ENCODE measurements around the gene TRAIP. TPM values are rescaled to one million over a fixed set of nuclear protein-coding genes. Genes with fewer than 3 reads are reported as not detected.

Gene TRAIP
- total RNA-seq, 1 experiment from 2014 or later: 5.9 TPM

DNA sequence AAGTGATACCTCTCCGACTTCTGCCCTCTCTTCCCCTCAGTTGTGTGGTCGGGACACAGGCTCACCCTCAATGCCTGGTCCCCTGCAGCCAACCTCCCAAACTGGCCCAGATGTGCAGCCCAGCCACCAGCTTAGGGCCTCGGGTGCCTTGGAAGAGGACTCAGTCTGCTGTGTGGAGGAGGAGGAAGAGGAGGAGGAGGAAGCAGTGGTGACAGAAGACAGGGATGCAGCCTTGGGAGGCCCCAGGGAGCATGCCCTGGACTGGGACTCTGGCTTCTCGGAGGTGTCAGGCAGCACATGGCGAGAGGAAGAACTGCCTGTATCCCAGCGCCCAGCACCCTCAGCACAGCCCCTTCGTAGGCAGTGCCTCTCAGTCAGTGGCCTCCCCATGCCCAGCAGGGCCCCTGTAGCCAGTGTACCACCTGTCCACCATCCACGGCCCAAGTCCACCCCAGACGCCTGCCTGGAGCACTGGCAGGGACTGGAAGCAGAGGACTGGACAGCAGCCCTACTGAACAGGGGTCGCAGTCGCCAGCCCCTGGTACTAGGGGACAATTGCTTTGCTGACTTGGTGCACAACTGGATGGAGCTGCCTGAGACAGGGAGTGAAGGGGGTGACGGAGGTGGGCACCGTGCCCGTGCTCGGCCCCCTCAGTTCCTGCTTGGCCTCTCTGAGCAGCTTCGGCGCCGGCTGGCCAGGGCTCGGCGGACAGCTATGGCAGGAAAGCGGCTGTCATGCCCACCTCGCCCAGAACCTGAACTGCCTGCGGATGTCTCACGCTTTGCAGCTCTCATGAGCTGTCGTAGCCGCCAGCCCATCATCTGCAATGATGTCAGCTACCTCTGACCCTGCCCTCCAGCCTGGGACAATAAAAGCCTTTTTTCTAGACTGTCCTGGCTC lies 52.0 kb downstream of the TRAIP start:
- peak; percentile 54 for DNase-seq
- no peaks in the 10 kb centered on the region for H3K36me3 ChIP-seq (ENCODE audit: insufficient read depth, low read length)
- H3K9me3 ChIP-seq (ENCODE audit: low read length): no peaks in the 10 kb centered on the region
- no peaks in the 10 kb centered on the region for H3K79me2 ChIP-seq (ENCODE audit: low read length)
- no peaks in the 10 kb centered on the region for H4K20me1 ChIP-seq (ENCODE audit: insufficient read depth, low read depth, low read length)
- H3K27me3 ChIP-seq (ENCODE audit: low read length): no peaks in the 10 kb centered on the region
- H3K4me2 ChIP-seq (ENCODE audit: low read depth, low read length, poor library complexity, severe bottlenecking): peak overlapping the region; percentile 99
- H3K4me1 ChIP-seq (ENCODE audit: low read length): peaks cover 49% of the 10 kb centered on the region
- H3K4me3 ChIP-seq (ENCODE audit: low read length): peak overlapping the region; percentile 98; the same call in 1 of the 2 replicates
- H3K9ac ChIP-seq (ENCODE audit: low read length): peak overlapping the region; percentile 83
- no peak overlapping the region; the same call in 1 of the 2 replicates for H2AFZ ChIP-seq (ENCODE audit: low read length)
- H3K27ac ChIP-seq (ENCODE audit: low read length): peak overlapping the region; percentile 46; the same call in 1 of the 2 replicates
- no peaks in the 10 kb centered on the region for H3K9me2 ChIP-seq (replicated peaks; ENCODE audit: insufficient read depth, low read length)

DNA sequence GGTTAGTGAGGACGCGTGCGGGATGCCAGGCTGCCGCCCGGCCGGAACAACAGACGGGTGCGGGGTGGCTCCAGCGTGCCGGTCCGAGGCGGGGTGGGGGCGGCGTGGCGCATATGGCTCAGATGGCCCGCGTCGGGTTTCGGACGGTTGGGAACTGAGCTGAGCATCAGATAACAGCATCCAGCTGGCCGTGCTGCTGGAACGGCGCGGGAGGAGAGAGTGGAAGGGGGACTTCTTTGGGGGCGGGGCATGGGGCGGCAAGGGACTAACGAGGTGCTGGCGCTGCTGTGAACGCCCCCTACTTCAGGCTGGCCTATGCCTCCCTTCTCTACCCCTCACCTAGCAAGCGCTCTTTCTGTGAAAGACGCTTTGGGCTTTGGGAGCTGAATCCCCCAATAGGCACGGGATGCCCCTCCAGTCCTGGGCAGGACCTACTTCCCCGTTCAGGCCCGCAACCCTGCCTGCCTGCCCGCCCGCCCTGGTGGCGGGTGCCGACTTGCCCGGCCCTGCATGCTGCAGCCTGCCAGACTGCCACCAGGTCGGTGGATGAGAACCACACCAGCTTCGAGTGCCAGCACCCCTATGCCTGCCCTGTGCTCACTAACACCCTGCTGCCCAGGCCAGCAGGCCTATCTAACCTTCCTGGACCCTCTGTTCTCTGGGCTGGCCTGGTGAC lies 52.8 kb downstream of the TRAIP start:
- Histone ChIP-seq H3K4me1 (ENCODE audit: low read length) (peaks cover 49% of the 10 kb centered on the region), H3K4me3 (ENCODE audit: low read length) (peak overlapping the region; percentile 98), H2AFZ (ENCODE audit: low read length) (peak overlapping the region; percentile 100)

DNA sequence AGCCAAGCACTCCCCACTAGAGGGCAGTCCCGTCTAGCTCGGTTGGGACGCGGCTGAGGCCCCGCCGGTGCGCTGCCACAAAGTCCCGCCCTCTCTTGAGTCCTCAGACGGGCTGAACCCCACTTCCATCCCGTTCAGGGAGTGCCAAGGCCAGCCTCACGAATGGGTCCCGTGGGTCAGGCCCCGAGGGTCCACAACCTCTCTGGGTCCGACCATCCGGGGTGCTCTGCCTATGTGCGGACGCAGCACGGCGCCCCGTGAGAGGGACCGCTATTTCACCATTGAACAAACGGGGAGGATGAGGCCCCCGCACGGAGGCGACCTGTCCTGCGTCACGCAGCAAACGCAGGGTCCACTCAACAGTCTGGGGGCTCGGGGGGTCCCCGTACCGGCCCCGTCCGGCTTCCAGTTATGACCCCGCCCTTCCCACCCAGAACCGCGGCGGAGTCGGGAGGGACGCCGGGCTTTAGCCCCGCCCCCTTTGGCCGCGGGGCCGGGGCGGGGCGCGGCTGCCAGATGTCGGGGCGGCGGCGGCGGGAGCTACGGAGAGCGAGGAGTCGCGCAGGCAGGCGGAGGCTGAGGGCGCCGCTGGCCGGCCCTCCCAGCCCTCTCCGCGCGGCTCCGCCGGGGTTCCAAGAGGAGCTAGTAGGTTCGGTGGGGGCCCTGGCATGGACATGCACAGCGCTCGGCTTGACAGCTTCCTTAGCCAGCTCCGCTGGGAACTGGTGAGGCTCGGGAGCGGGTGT lies 53.5 kb downstream of the TRAIP start, which contains the start of gene INKA1:
INKA1 (plus strand) TSS at position 543 of the 746 bp plus-strand sequence; CDS start at position 675, 132 bp downstream.
- DNase-seq: peak; percentile 95
- peak within 1 kb of the TSS; percentile 99 for H3K4me2 ChIP-seq (ENCODE audit: low read depth, low read length, poor library complexity, severe bottlenecking)
- H3K4me3 ChIP-seq (ENCODE audit: low read length): peak within 1 kb of the TSS; percentile 98
- no peaks in the 10 kb centered on the region for H3K27me3 ChIP-seq (ENCODE audit: low read length)
- H3K27ac ChIP-seq (ENCODE audit: low read length): no peak within 1 kb of the TSS
- H3K9ac ChIP-seq (ENCODE audit: low read length): peak within 1 kb of the TSS; percentile 83
- no peaks in the 10 kb centered on the region for H4K20me1 ChIP-seq (ENCODE audit: insufficient read depth, low read depth, low read length)
- H3K9me3 ChIP-seq (ENCODE audit: low read length): no peaks in the 10 kb centered on the region
- peaks cover 49% of the 10 kb centered on the region for H3K4me1 ChIP-seq (ENCODE audit: low read length)
- peak within 1 kb of the TSS; percentile 100 for H2AFZ ChIP-seq (ENCODE audit: low read length)
- H3K79me2 ChIP-seq (ENCODE audit: low read length): no peaks in the 10 kb centered on the region
- no peaks in the 10 kb centered on the region for H3K36me3 ChIP-seq (ENCODE audit: insufficient read depth, low read length)
- H3K9me2 ChIP-seq (replicated peaks; ENCODE audit: insufficient read depth, low read length): no peaks in the 10 kb centered on the region

More for the DNA sequence above, 52.8 kb downstream of the TRAIP start:
- no peaks in the 10 kb centered on the region for H3K27me3 ChIP-seq (ENCODE audit: low read length)
- H3K27ac ChIP-seq (ENCODE audit: low read length): no peak overlapping the region
- DNase-seq: peak; percentile 75
- peak overlapping the region; percentile 99 for H3K4me2 ChIP-seq (ENCODE audit: low read depth, low read length, poor library complexity, severe bottlenecking)
- no peaks in the 10 kb centered on the region for H3K79me2 ChIP-seq (ENCODE audit: low read length)
- H4K20me1 ChIP-seq (ENCODE audit: insufficient read depth, low read depth, low read length): no peaks in the 10 kb centered on the region
- peak overlapping the region; percentile 83 for H3K9ac ChIP-seq (ENCODE audit: low read length)
- no peaks in the 10 kb centered on the region for H3K9me2 ChIP-seq (replicated peaks; ENCODE audit: insufficient read depth, low read length)
- H3K36me3 ChIP-seq (ENCODE audit: insufficient read depth, low read length): no peaks in the 10 kb centered on the region
- no peaks in the 10 kb centered on the region for H3K9me3 ChIP-seq (ENCODE audit: low read length)

DNA sequence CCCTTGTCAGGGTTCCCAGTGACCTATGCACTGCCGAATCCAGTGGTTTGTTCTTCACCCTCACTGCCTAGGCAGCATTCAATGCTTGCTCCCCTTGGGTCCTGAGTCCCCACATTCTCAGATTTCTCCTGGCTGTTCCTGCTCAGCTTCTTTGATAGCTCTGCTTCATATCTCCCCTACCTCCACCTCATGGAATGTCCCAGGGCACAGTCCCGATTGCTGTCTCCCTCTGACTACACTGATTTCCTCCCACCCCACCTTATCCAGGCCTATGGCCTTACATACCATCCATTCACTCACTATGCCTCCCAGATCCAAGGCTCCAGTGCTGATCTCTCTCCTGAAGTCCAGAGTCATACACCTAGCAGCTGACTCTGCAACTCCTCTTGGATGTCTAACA lies 55.2 kb downstream of the TRAIP start:
- no peak overlapping the region for H3K4me3 ChIP-seq (ENCODE audit: low read length)
- no peak overlapping the region for H3K4me2 ChIP-seq (ENCODE audit: low read depth, low read length, poor library complexity, severe bottlenecking)
- no peak for DNase-seq
- no peak overlapping the region for H3K27ac ChIP-seq (ENCODE audit: low read length)
- no peaks in the 10 kb centered on the region for H3K36me3 ChIP-seq (ENCODE audit: insufficient read depth, low read length)
- H3K4me1 ChIP-seq (ENCODE audit: low read length): peaks cover 36% of the 10 kb centered on the region
- H4K20me1 ChIP-seq (ENCODE audit: insufficient read depth, low read depth, low read length): no peaks in the 10 kb centered on the region
- no peaks in the 10 kb centered on the region for H3K9me3 ChIP-seq (ENCODE audit: low read length)
- H3K27me3 ChIP-seq (ENCODE audit: low read length): no peaks in the 10 kb centered on the region
- H3K79me2 ChIP-seq (ENCODE audit: low read length): no peaks in the 10 kb centered on the region
- no peak overlapping the region for H2AFZ ChIP-seq (ENCODE audit: low read length)
- H3K9ac ChIP-seq (ENCODE audit: low read length): no peak overlapping the region
- no peaks in the 10 kb centered on the region for H3K9me2 ChIP-seq (replicated peaks; ENCODE audit: insufficient read depth, low read length)

DNA sequence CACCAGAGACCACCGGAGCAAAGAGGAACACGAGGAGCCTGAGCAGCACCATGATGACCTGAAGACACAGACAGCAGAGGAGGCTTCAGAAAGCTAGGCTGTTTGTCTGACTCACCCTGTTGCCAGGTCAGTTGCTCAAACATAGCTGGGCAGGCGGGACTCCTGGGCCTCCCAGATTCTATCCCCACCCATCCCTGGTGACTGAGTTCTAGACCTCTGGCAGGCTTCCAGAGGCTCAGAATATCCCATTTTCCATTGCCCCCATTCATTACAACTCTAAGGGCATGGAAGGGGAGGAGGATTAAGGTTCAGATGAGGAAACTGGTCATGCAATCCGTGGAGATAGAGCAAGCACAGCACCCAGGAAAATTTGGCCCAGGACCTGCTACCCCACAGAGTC lies 56.6 kb downstream of the TRAIP start, which contains the start of gene CDHR4:
CDHR4 (minus strand) TSS at position 113 of the 400 bp plus-strand sequence; CDS start at position 52, 61 bp downstream.
- Histone ChIP-seq H3K36me3 (ENCODE audit: insufficient read depth, low read length) (no peaks in the 10 kb centered on the region), H3K27me3 (ENCODE audit: low read length) (no peaks in the 10 kb centered on the region), H3K4me2 (ENCODE audit: low read depth, low read length, poor library complexity, severe bottlenecking) (no peak within 1 kb of the TSS), H3K4me3 (ENCODE audit: low read length) (no peak within 1 kb of the TSS), H3K9me2 (replicated peaks; ENCODE audit: insufficient read depth, low read length) (no peaks in the 10 kb centered on the region), H3K79me2 (ENCODE audit: low read length) (no peaks in the 10 kb centered on the region), H4K20me1 (ENCODE audit: insufficient read depth, low read depth, low read length) (no peaks in the 10 kb centered on the region), H3K9ac (ENCODE audit: low read length) (no peak within 1 kb of the TSS), H2AFZ (ENCODE audit: low read length) (no peak within 1 kb of the TSS), H3K27ac (ENCODE audit: low read length) (no peak within 1 kb of the TSS), H3K4me1 (ENCODE audit: low read length) (peaks cover 22% of the 10 kb centered on the region), H3K9me3 (ENCODE audit: low read length) (no peaks in the 10 kb centered on the region)
- DNase-seq: no peak

DNA sequence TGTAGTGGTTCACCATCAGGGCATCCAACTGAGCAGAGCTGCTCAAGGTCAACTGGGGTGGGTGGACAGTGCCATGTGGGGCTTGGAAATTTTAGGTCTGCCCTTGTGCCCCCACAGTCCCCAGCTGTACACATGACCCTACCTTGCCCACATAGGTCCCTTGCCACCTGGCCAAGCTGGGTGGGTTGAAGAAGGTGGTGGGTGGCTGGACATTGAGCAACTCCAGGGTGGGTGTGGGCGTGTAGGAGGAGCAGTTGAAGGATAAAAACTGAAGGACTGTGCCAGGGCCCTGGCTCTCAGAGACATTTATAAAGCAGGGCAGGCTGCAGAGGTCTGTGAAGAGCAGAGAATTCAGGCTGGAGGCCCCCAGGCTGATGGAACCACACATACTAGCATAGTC lies 57.3 kb downstream of the TRAIP start:
- H3K27me3 ChIP-seq (ENCODE audit: low read length): no peaks in the 10 kb centered on the region
- H3K4me2 ChIP-seq (ENCODE audit: low read depth, low read length, poor library complexity, severe bottlenecking): no peak overlapping the region
- H3K79me2 ChIP-seq (ENCODE audit: low read length): no peaks in the 10 kb centered on the region
- H3K9me2 ChIP-seq (replicated peaks; ENCODE audit: insufficient read depth, low read length): no peaks in the 10 kb centered on the region
- H3K27ac ChIP-seq (ENCODE audit: low read length): no peak overlapping the region
- no peak overlapping the region for H3K9ac ChIP-seq (ENCODE audit: low read length)
- DNase-seq: no peak
- no peaks in the 10 kb centered on the region for H4K20me1 ChIP-seq (ENCODE audit: insufficient read depth, low read depth, low read length)
- H2AFZ ChIP-seq (ENCODE audit: low read length): no peak overlapping the region
- no peaks in the 10 kb centered on the region for H3K36me3 ChIP-seq (ENCODE audit: insufficient read depth, low read length)
- H3K9me3 ChIP-seq (ENCODE audit: low read length): no peaks in the 10 kb centered on the region
- peaks cover 15% of the 10 kb centered on the region for H3K4me1 ChIP-seq (ENCODE audit: low read length)
- no peak overlapping the region for H3K4me3 ChIP-seq (ENCODE audit: low read length)

DNA sequence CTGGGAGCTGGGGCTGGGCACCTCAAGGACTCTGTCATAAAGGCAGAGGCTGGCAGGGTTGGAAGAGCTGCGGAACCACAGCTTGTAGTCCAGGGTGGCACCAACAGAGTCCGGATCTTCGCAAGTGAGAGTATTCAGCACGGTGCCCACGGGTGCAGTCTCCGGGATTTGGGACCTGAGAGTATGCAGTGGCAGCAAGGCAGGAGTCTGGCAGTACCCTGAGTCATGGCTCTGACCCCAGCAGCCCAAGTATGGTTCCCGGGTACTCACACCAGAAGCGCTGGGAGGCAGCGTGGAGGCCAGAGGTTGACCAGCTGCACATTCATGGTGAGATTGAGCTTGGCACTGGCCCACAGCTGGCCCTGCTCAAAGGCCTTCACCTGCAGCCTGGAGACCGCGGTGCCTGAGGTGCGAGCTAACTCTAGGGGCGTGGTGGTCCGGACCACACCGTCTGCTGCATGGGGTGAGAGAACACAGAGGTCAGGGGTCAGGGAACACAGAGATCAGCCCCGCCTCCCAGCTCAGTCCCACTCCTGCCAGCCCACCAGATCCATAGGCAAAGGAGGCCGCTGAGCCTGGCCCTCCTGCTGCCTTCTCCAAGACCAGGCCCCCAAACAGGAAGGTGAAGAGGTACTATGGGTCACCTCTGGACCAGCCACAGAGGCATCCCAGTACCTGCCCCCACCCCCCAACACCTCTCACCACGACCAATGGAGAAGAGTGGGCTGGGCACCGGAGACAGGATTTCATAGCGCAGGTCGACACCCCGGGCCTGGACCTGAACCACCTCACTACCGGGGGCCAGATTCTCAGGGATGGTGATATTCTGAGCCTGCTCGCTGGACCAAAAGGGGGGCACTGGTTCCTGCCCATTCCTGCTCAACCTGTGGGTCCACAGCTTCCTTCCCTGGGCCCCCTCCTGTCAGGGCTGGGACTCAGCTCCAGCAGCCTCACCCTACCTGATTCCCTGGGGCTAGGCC lies 61.1 kb downstream of the TRAIP start:
- H3K4me2 ChIP-seq (ENCODE audit: low read depth, low read length, poor library complexity, severe bottlenecking): no peak overlapping the region
- H3K27ac ChIP-seq (ENCODE audit: low read length): no peak overlapping the region
- no peaks in the 10 kb centered on the region for H3K36me3 ChIP-seq (ENCODE audit: insufficient read depth, low read length)
- DNase-seq: no peak
- no peaks in the 10 kb centered on the region for H3K9me3 ChIP-seq (ENCODE audit: low read length)
- H3K9me2 ChIP-seq (replicated peaks; ENCODE audit: insufficient read depth, low read length): no peaks in the 10 kb centered on the region
- peaks cover 4% of the 10 kb centered on the region; the same call in 1 of the 2 replicates for H3K4me1 ChIP-seq (ENCODE audit: low read length)
- H3K4me3 ChIP-seq (ENCODE audit: low read length): no peak overlapping the region
- no peak overlapping the region for H3K9ac ChIP-seq (ENCODE audit: low read length)
- no peaks in the 10 kb centered on the region for H3K27me3 ChIP-seq (ENCODE audit: low read length)
- no peak overlapping the region for H2AFZ ChIP-seq (ENCODE audit: low read length)
- no peaks in the 10 kb centered on the region for H4K20me1 ChIP-seq (ENCODE audit: insufficient read depth, low read depth, low read length)
- H3K79me2 ChIP-seq (ENCODE audit: low read length): no peaks in the 10 kb centered on the region

All from Karpas-422 (cell line).